ENCODE data around the gene ACADL. TPM values are rescaled to one million over a fixed set of nuclear protein-coding genes. Genes with fewer than 3 reads are reported as not detected.

The ACADL gene
- not detected for total RNA-seq

- no peak for DNase-seq
Observed at GRCh38 chr2:210224941-210225672, at the start of gene ACADL. TSS of gene ACADL (minus strand) at chr2:210225447. CDS start at chr2:210225263, 184 bp downstream.

- no peak for DNase-seq
Observed at GRCh38 chr2:210271300-210271699, 46.1 kb upstream of the ACADL start.

- DNase-seq: no peak
Observed at GRCh38 chr2:210269148-210269547, 43.9 kb upstream of the ACADL start.

- no peak for DNase-seq
Observed at GRCh38 chr2:210268281-210268680, 43.0 kb upstream of the ACADL start.

GRCh38 chr2:210267698-210268097 lies 42.5 kb upstream of the ACADL start:
- no peak for DNase-seq

GRCh38 chr2:210264282-210264681 lies 39.0 kb upstream of the ACADL start:
- no peak for DNase-seq

- no peak for DNase-seq
Observed at GRCh38 chr2:210263841-210264240, 38.6 kb upstream of the ACADL start.

- DNase-seq: no peak
Observed at GRCh38 chr2:210262036-210262435, 36.8 kb upstream of the ACADL start.

- no peak for DNase-seq
Observed at GRCh38 chr2:210259687-210260086, 34.4 kb upstream of the ACADL start.

GRCh38 chr2:210252699-210253606 lies 27.7 kb upstream of the ACADL start:
- no peak for DNase-seq

- DNase-seq: no peak
Observed at GRCh38 chr2:210250622-210251021, 25.4 kb upstream of the ACADL start.

GRCh38 chr2:210233487-210233886 lies 8.2 kb upstream of the ACADL start:
- no peak for DNase-seq

- DNase-seq: no peak
Observed at GRCh38 chr2:210230984-210231383, 5.7 kb upstream of the ACADL start.

- DNase-seq: no peak
Observed at GRCh38 chr2:210230518-210230917, 5.3 kb upstream of the ACADL start.

- DNase-seq: no peak
Observed at GRCh38 chr2:210228586-210228985, 3.3 kb upstream of the ACADL start.

- no peak for DNase-seq
Observed at GRCh38 chr2:210227290-210228088, 2.2 kb upstream of the ACADL start.

- DNase-seq: no peak
Observed at GRCh38 chr2:210226223-210226622, 976 bp upstream of the ACADL start.

GRCh38 chr2:210224591-210224940 lies 681 bp downstream of the ACADL start:
- no peak for DNase-seq

- DNase-seq: no peak
Observed at GRCh38 chr2:210215120-210215519, 10.1 kb downstream of the ACADL start.

GRCh38 chr2:210210185-210210584 lies 15.1 kb downstream of the ACADL start:
- no peak for DNase-seq

GRCh38 chr2:210207929-210208328 lies 17.3 kb downstream of the ACADL start:
- DNase-seq: no peak

- no peak for DNase-seq
Observed at GRCh38 chr2:210203558-210203957, 21.7 kb downstream of the ACADL start.

- no peak for DNase-seq
Observed at GRCh38 chr2:210203147-210203546, 22.1 kb downstream of the ACADL start.
